Measurements from ENCODE around the gene FIBCD1.

- no peak for TF ChIP-seq CTCF (IDR thresholded peaks at IDR 0.05; ENCODE audit: insufficient read depth, low read depth, low read length)
- no peak for TF ChIP-seq EZH2 (IDR thresholded peaks at IDR 0.05; ENCODE audit: insufficient read depth, low read length)
These were observed 8.6 kb upstream of the FIBCD1 start for GRCh38 chr9:130947618-130948140.

Measured in astrocyte (in vitro differentiated cells and primary cell).